KMS-11 (cell line): ENCODE measurements around the gene OR2AE1.

Experiments
- H2AFZ ChIP-seq: fragments of 200-600 bp; sonication (generic); 2 replicates; pipeline ENCODE4 v1.6.1; 2016; ENCODE audit warnings: antibody characterized with exemption, mixed run types, low read depth
- H3K27ac ChIP-seq: fragments of 200-600 bp; sonication (generic); 2 replicates; pipeline ENCODE4 v1.6.1; 2016; ENCODE audit warnings: mild to moderate bottlenecking, mixed run types
- H3K27me3 ChIP-seq: fragments of 200-600 bp; sonication (generic); 2 replicates; pipeline ENCODE4 v1.6.1; 2017; ENCODE audit warnings: mild to moderate bottlenecking, low read depth, mixed run types, moderate library complexity; ENCODE audit not compliant: insufficient read depth
- H3K36me3 ChIP-seq: fragments of 200-600 bp; sonication (generic); 2 replicates; pipeline ENCODE4 v1.6.1; 2017; ENCODE audit warnings: mild to moderate bottlenecking, mixed run types; ENCODE audit not compliant: insufficient read depth
- H3K4me1 ChIP-seq: fragments of 200-600 bp; sonication (generic); 2 replicates; pipeline ENCODE4 v1.6.1; 2016; ENCODE audit warnings: mild to moderate bottlenecking, low read depth, mixed run types; ENCODE audit not compliant: poor library complexity, severe bottlenecking
- H3K4me2 ChIP-seq: fragments of 200-600 bp; sonication (generic); 2 replicates; pipeline ENCODE4 v1.7.0; 2016; ENCODE audit warnings: mild to moderate bottlenecking, mixed run types
- H3K4me3 ChIP-seq: fragments of 200-600 bp; sonication (generic); IDR thresholded peaks from 2 replicates; pipeline ENCODE4 v1.6.1; 2017; ENCODE audit warnings: low read depth, low read length, mixed read lengths; ENCODE audit not compliant: insufficient read depth
- H3K79me2 ChIP-seq: fragments of 200-600 bp; sonication (generic); 2 replicates; pipeline ENCODE4 v1.6.1; 2016; ENCODE audit warnings: low read depth, mixed run types; ENCODE audit not compliant: insufficient read depth
- H3K9ac ChIP-seq: fragments of 200-600 bp; sonication (generic); 2 replicates; pipeline ENCODE4 v1.6.1; 2016; ENCODE audit warnings: mild to moderate bottlenecking, mixed run types
- H4K20me1 ChIP-seq: fragments of 200-600 bp; sonication (generic); 2 replicates; pipeline ENCODE4 v1.6.1; 2016; ENCODE audit warnings: mild to moderate bottlenecking, mixed run types; ENCODE audit not compliant: insufficient read depth
- TF ChIP-seq, protein P1 (sequence below): fragments of 200-600 bp; sonication (generic); conservative IDR thresholded peaks from 2 replicates; pipeline ENCODE4 v1.6.1; 2017; ENCODE audit warnings: low read depth, mild to moderate bottlenecking, antibody characterized with exemption, low read length, moderate library complexity, mixed read lengths

OR2AE1 gene

DNA sequence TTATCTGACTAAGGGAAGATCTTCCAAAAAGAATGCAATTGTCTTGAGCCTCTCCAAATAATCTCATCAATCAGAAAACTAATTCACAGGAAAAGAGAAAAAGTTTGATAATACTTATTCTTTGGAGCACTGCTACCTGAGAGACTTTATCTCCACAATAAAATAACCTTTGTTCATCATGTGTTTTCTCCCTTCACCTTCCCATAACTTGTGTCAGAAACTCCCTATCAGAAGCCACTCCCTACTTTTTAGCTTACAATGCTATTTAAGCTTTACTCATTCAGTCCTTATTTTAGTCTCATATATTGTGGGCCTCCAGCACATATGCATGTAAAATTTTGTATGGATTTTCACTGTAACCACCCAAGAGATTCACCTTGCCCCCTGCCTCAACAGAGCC, 48.0 kb downstream of the OR2AE1 start:
- H3K27ac ChIP-seq, result no peak overlapping the region
- no peaks in the 10 kb centered on the region for H3K4me1 ChIP-seq
- H3K79me2 ChIP-seq, result no peaks in the 10 kb centered on the region
- no peaks in the 10 kb centered on the region for H3K36me3 ChIP-seq
- no peak overlapping the region for H2AFZ ChIP-seq
- no peak overlapping the region for H3K9ac ChIP-seq
- no peaks in the 10 kb centered on the region for H4K20me1 ChIP-seq
- TF ChIP-seq, protein P1, sequence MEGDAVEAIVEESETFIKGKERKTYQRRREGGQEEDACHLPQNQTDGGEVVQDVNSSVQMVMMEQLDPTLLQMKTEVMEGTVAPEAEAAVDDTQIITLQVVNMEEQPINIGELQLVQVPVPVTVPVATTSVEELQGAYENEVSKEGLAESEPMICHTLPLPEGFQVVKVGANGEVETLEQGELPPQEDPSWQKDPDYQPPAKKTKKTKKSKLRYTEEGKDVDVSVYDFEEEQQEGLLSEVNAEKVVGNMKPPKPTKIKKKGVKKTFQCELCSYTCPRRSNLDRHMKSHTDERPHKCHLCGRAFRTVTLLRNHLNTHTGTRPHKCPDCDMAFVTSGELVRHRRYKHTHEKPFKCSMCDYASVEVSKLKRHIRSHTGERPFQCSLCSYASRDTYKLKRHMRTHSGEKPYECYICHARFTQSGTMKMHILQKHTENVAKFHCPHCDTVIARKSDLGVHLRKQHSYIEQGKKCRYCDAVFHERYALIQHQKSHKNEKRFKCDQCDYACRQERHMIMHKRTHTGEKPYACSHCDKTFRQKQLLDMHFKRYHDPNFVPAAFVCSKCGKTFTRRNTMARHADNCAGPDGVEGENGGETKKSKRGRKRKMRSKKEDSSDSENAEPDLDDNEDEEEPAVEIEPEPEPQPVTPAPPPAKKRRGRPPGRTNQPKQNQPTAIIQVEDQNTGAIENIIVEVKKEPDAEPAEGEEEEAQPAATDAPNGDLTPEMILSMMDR, result no peak
- no peaks in the 10 kb centered on the region for H3K27me3 ChIP-seq
- no peak overlapping the region for H3K4me3 ChIP-seq
- H3K4me2 ChIP-seq, result no peak overlapping the region

GRCh38 chr7:99827040-99827778, 49.6 kb downstream of the OR2AE1 start:
- TF ChIP-seq, protein P1, result no peak
- no peaks in the 10 kb centered on the region for H3K4me1 ChIP-seq
- no peak overlapping the region for H3K27ac ChIP-seq
- no peak overlapping the region for H2AFZ ChIP-seq
- H4K20me1 ChIP-seq, result no peaks in the 10 kb centered on the region
- H3K9ac ChIP-seq, result no peak overlapping the region
- H3K36me3 ChIP-seq, result no peaks in the 10 kb centered on the region
- H3K79me2 ChIP-seq, result no peaks in the 10 kb centered on the region
- H3K4me2 ChIP-seq, result no peak overlapping the region
- no peaks in the 10 kb centered on the region for H3K27me3 ChIP-seq
- H3K4me3 ChIP-seq, result no peak overlapping the region
